Common myeloid progenitor, CD34-positive (primary cell): ENCODE measurements around the gene SLC7A5.

ENCODE experiments used
- CTCF ChIA-PET: fragments of 350-600 bp; sonication (Branson Sonifier 250); formaldehyde crosslinking; loops from one replicate; lab custom pipeline; 2021; ENCODE audit warnings: antibody characterized with exemption; lab: Charles Lee
- POLR2A ChIA-PET: fragments of 350-600 bp; sonication (Branson Sonifier 250); formaldehyde crosslinking; loops from one replicate; lab custom pipeline; 2021; ENCODE audit warnings: antibody characterized with exemption; lab: Charles Lee
- DNase-seq, 3 donors: peaks; one replicate each; pipeline versions ENCODE4 v3.0.0 to v3.0.0-alpha.2; 2013
- H3K27ac ChIP-seq, 2 experiments: 1 replicate in 1 of 2; 2 replicates in 1 of 2; pipeline ENCODE4 v1.7.0; 2013; ENCODE audit warnings: inconsistent platforms in 2 of 2, low read length in 2 of 2, mild to moderate bottlenecking in 2 of 2, low read depth in 1 of 2, moderate library complexity in 1 of 2; ENCODE audit not compliant: severe bottlenecking in 2 of 2, insufficient read depth in 1 of 2, poor library complexity in 1 of 2
- H3K27me3 ChIP-seq, 5 experiments: replicated peaks in 2 of 5; 1 replicate in 3 of 5; 2 replicates in 2 of 5; pipeline versions ENCODE4 v1.6.1 to v1.7.0; 2013; ENCODE audit warnings: low read length in 4 of 5, mild to moderate bottlenecking in 2 of 5, moderate library complexity in 2 of 5, inconsistent platforms in 1 of 5; ENCODE audit not compliant: insufficient read depth in 5 of 5, control insufficient read depth in 4 of 5
- H3K36me3 ChIP-seq, 4 experiments: 1 replicate in 2 of 4; 2 replicates in 2 of 4; pipeline versions ENCODE4 v1.6.1 to v1.7.0; 2013; ENCODE audit warnings: low read length in 3 of 4, control low read depth in 1 of 4, mild to moderate bottlenecking in 1 of 4; ENCODE audit not compliant: control insufficient read depth in 4 of 4, insufficient read depth in 4 of 4
- H3K4me1 ChIP-seq, 4 experiments: 1 replicate in 3 of 4; 2 replicates in 1 of 4; pipeline versions ENCODE4 v1.6.1 to v1.7.1; 2013; ENCODE audit warnings: low read length in 3 of 4, mild to moderate bottlenecking in 3 of 4, control low read depth in 1 of 4, inconsistent platforms in 1 of 4, moderate library complexity in 1 of 4; ENCODE audit not compliant: control insufficient read depth in 4 of 4, insufficient read depth in 4 of 4; ENCODE audit errors: control extremely low read depth in 1 of 4
- H3K4me3 ChIP-seq, 7 experiments: 1 replicate in 4 of 7; 2 replicates in 3 of 7; pipeline versions ENCODE4 v1.5.1 to v1.7.0; 2013; ENCODE audit warnings: mild to moderate bottlenecking in 7 of 7, low read length in 6 of 7, moderate library complexity in 6 of 7, inconsistent platforms in 2 of 7, low read depth in 2 of 7, control low read depth in 1 of 7; ENCODE audit not compliant: insufficient read depth in 4 of 7, control insufficient read depth in 1 of 7; ENCODE audit errors: extremely low read depth in 1 of 7
- H3K9me3 ChIP-seq, 5 experiments: 1 replicate in 4 of 5; 2 replicates in 1 of 5; pipeline versions ENCODE4 v1.6.1 to v1.7.1; 2013; ENCODE audit warnings: low read length in 4 of 5, mild to moderate bottlenecking in 2 of 5, inconsistent platforms in 1 of 5, low read depth in 1 of 5, moderate library complexity in 1 of 5; ENCODE audit not compliant: control insufficient read depth in 4 of 5, insufficient read depth in 2 of 5; ENCODE audit errors: control extremely low read depth in 1 of 5
- WGBS: methylation state at CpG from one replicate; pipeline ENCODE4 v1.1.5; 2013; ENCODE audit not compliant: insufficient coverage; 5-methylcytosine and 5-hydroxymethylcytosine counted together

SLC7A5 gene

GRCh38 chr16:87833548-87833947 is 35.8 kb downstream of the SLC7A5 start:
- H3K9me3 ChIP-seq = no peaks in the 10 kb centered on the region
- H3K4me3 ChIP-seq = no peak overlapping the region
- ChIA-PET POLR2A (no interaction called here), CTCF (interaction anchor here (3.9 kb wide), 1 partner anchor 53 kb away, joined by 20 read pairs; no protein-coding TSS in a partner anchor)
- H3K4me1 ChIP-seq = peaks cover 0 to 11% (median 4%) of the 10 kb centered on the region in 4 experiments
- DNase-seq = no peak
- no peak overlapping the region for H3K27ac ChIP-seq
- no peaks in the 10 kb centered on the region for H3K27me3 ChIP-seq
- WGBS = 96% methylated on average over 10 of the region's 16 CpGs
- peaks cover 0 to 85% (median 49%) of the 10 kb centered on the region in 4 experiments for H3K36me3 ChIP-seq

GRCh38 chr16:87832741-87833502 is 36.4 kb downstream of the SLC7A5 start:
- Histone ChIP-seq H3K4me1 (peaks cover 0 to 11% (median 4%) of the 10 kb centered on the region in 4 experiments), H3K27me3 (no peaks in the 10 kb centered on the region), H3K36me3 (peaks cover 0 to 80% (median 44%) of the 10 kb centered on the region in 4 experiments), H3K27ac (no peak overlapping the region), H3K4me3 (no peak overlapping the region), H3K9me3 (no peaks in the 10 kb centered on the region)
- DNase-seq = peak in 2 of 3 donors; percentile 37 to 55
- WGBS = 89% methylated on average over 34 of the region's 34 CpGs
- ChIA-PET POLR2A (no interaction called here), CTCF (interaction anchor here (1.2 to 3.9 kb wide), 4 partner anchors 17 to 53 kb away, joined by 3 to 20 read pairs (median 4); no protein-coding TSS in a partner anchor)

- H3K4me1 ChIP-seq = peaks cover 0 to 4% (median 2%) of the 10 kb centered on the region in 4 experiments
- no peak overlapping the region for H3K27ac ChIP-seq
- POLR2A ChIA-PET = no interaction called here
- DNase-seq = no peak
- peaks cover 0 to 72% (median 39%) of the 10 kb centered on the region in 4 experiments for H3K36me3 ChIP-seq
- H3K4me3 ChIP-seq = no peak overlapping the region
- CTCF ChIA-PET = interaction anchor here (1.2 to 3.9 kb wide), 4 partner anchors 17 to 52 kb away, joined by 3 to 20 read pairs (median 4); no protein-coding TSS in a partner anchor
- no peaks in the 10 kb centered on the region for H3K27me3 ChIP-seq
- 95% methylated on average over 6 of the region's 6 CpGs for WGBS
- no peaks in the 10 kb centered on the region for H3K9me3 ChIP-seq
These were observed 37.2 kb downstream of the SLC7A5 start for GRCh38 chr16:87832137-87832527.

- H3K4me3 ChIP-seq = no peak overlapping the region
- no peak for DNase-seq
- H3K27me3 ChIP-seq = no peaks in the 10 kb centered on the region
- WGBS = 95% methylated on average over 28 of the region's 31 CpGs
- peaks cover 0 to 66% (median 34%) of the 10 kb centered on the region in 4 experiments for H3K36me3 ChIP-seq
- H3K9me3 ChIP-seq = no peaks in the 10 kb centered on the region
- no peaks in the 10 kb centered on the region for H3K4me1 ChIP-seq
- ChIA-PET CTCF (interaction anchor here (1.3 to 3.9 kb wide), 4 partner anchors 18 to 51 kb away, joined by 3 to 20 read pairs (median 4); no protein-coding TSS in a partner anchor), POLR2A (no interaction called here)
- no peak overlapping the region for H3K27ac ChIP-seq
These were observed 37.7 kb downstream of the SLC7A5 start for GRCh38 chr16:87831421-87832136.

- Histone ChIP-seq H3K27ac (no peak overlapping the region), H3K36me3 (peaks cover 0 to 59% (median 31%) of the 10 kb centered on the region in 4 experiments), H3K9me3 (no peaks in the 10 kb centered on the region), H3K27me3 (no peaks in the 10 kb centered on the region), H3K4me3 (no peak overlapping the region), H3K4me1 (no peaks in the 10 kb centered on the region)
- WGBS = 96% methylated on average over 37 of the region's 37 CpGs
- ChIA-PET CTCF (interaction anchor here (1.0 to 3.9 kb wide), 3 partner anchors 10 to 51 kb away, joined by 3 to 20 read pairs (median 4); no protein-coding TSS in a partner anchor), POLR2A (no interaction called here)
- DNase-seq = no peak
These were observed 38.5 kb downstream of the SLC7A5 start for GRCh38 chr16:87830673-87831420.

DNA sequence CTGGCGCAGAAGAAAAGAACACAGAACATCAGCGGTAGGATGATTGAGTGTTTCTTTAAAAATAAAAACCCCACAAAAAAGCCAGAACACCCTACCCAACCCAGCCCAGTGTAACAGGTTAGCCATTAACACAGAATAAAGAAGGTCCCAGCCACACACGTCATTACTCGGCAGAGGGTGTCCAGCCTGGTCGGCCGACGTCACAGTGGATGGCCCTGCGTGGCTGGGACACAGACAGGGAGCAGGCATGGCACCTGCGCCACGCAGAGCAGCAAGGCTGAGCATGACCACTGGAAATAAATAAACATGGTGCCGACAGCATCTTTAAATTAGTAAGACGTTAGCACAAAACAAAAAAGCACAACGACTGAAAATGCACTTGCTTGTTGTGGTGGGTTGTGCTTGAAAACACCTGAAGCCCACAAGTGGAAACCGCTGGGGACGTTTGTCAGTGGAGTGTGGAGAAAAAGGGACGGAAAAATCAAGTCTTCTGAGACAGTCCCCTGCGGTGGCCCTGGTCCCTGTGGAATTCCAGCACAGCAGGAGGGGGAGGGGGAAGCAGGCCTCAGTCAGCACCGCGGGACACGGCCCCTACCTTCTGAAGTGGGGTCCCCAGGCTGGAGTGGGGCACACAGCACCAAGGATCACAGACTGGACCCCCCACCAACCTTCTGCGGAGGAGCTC is 39.2 kb downstream of the SLC7A5 start:
- H3K36me3 ChIP-seq = peaks cover 0 to 54% (median 29%) of the 10 kb centered on the region in 4 experiments
- no peaks in the 10 kb centered on the region for H3K4me1 ChIP-seq
- DNase-seq = no peak
- 97% methylated on average over 17 of the region's 21 CpGs for WGBS
- no peak overlapping the region for H3K4me3 ChIP-seq
- no peak overlapping the region for H3K27ac ChIP-seq
- H3K9me3 ChIP-seq = no peaks in the 10 kb centered on the region
- POLR2A ChIA-PET = interaction anchor here (1.6 kb wide), 1 partner anchor 51 kb away, joined by 4 read pairs; no protein-coding TSS in a partner anchor
- CTCF ChIA-PET = interaction anchor here (1.0 to 3.9 kb wide), 3 partner anchors 9 to 50 kb away, joined by 3 to 20 read pairs (median 4); no protein-coding TSS in a partner anchor
- no peaks in the 10 kb centered on the region for H3K27me3 ChIP-seq
